PC-9 (cell line): ENCODE results near the gene FAM241B. TPM values are rescaled to one million over a fixed set of nuclear protein-coding genes. Genes with fewer than 3 reads are reported as not detected.

Experiments used
- Bru-seq: library from RNA; stranded (reverse); fragments of 400-500 nt; gene quantifications from one replicate; lab custom pipeline; 2021; lab: Mats Ljungman, UMichigan
- BruChase-seq, 2 experiments: library from RNA; stranded (reverse); fragments of 400-500 nt; gene quantifications; one replicate each; lab custom pipeline; 2021; lab: Mats Ljungman, UMichigan
- BruUV-seq: library from RNA; stranded (reverse); fragments of 400-500 nt; replicated peaks from 2 replicates; lab custom pipeline; 2021; lab: Mats Ljungman, UMichigan
- CTCF ChIA-PET: fragments of 300-600 bp; sonication (Branson Sonifier 250); formaldehyde crosslinking; loops from one replicate; lab custom pipeline; 2022; ENCODE audit warnings: antibody characterized with exemption; lab: Charles Lee
- POLR2A ChIA-PET: fragments of 300-600 bp; sonication (Branson Sonifier 250); formaldehyde crosslinking; loops from one replicate; lab custom pipeline; 2022; ENCODE audit warnings: antibody characterized with exemption; ENCODE audit not compliant: unreplicated experiment; lab: Charles Lee
- DNase-seq, 2 experiments: peaks; one replicate each; pipeline versions ENCODE4 v3.0.0 to v3.0.0-alpha.2; 2015 to 2022; ENCODE audit warnings: mixed read lengths in 1 of 2
- H2AFZ ChIP-seq: fragments of 200-600 bp; sonication (generic); 2 replicates; pipeline ENCODE4 v1.8.1; 2017; ENCODE audit warnings: antibody characterized with exemption
- H3F3A ChIP-seq: fragments of 200-600 bp; sonication (generic); 2 replicates; pipeline ENCODE4 v1.8.1; 2017; ENCODE audit warnings: antibody characterized with exemption, mild to moderate bottlenecking, low read depth; ENCODE audit not compliant: insufficient read depth
- H3K27ac ChIP-seq: fragments of 200-600 bp; sonication (generic); 2 replicates; pipeline ENCODE4 v1.6.1; 2016; ENCODE audit warnings: mixed run types
- H3K27me3 ChIP-seq: fragments of 200-600 bp; sonication (generic); 2 replicates; pipeline ENCODE4 v1.6.1; 2016; ENCODE audit warnings: low read depth, mixed run types; ENCODE audit not compliant: insufficient read depth
- H3K36me3 ChIP-seq: fragments of 200-600 bp; sonication (generic); 2 replicates; pipeline ENCODE4 v1.6.1; 2016; ENCODE audit warnings: low read depth, mixed run types
- H3K4me1 ChIP-seq: fragments of 200-600 bp; sonication (generic); replicated peaks from 2 replicates; pipeline ENCODE4 v1.6.1; 2016; ENCODE audit warnings: mixed run types; ENCODE audit not compliant: insufficient read depth
- H3K4me2 ChIP-seq: fragments of 200-600 bp; sonication (generic); 2 replicates; pipeline ENCODE4 v1.6.1; 2017; ENCODE audit warnings: mixed run types
- H3K4me3 ChIP-seq: fragments of 200-600 bp; sonication (generic); 2 replicates; pipeline ENCODE4 v1.6.1; 2016; ENCODE audit warnings: mixed run types
- H3K79me2 ChIP-seq: fragments of 200-600 bp; sonication (generic); 2 replicates; pipeline ENCODE4 v1.6.1; 2017; ENCODE audit warnings: low read depth, mixed run types
- H3K9me2 ChIP-seq: fragments of 200-600 bp; sonication (generic); 2 replicates; pipeline ENCODE4 v1.8.1; 2017; ENCODE audit warnings: mild to moderate bottlenecking; ENCODE audit not compliant: insufficient read depth
- H3K9me3 ChIP-seq: fragments of 200-600 bp; sonication (generic); 2 replicates; pipeline ENCODE4 v1.8.1; 2016; ENCODE audit warnings: low read depth; ENCODE audit not compliant: insufficient read depth
- H4K20me1 ChIP-seq: fragments of 200-600 bp; sonication (generic); 2 replicates; pipeline ENCODE4 v1.8.1; 2017; ENCODE audit not compliant: insufficient read depth
- CTCF ChIP-seq: fragments of 200-600 bp; sonication (generic); conservative IDR thresholded peaks from 2 replicates; pipeline ENCODE4 v1.6.1; 2017; ENCODE audit warnings: mixed run types, antibody characterized with exemption, mild to moderate bottlenecking, moderate library complexity
- EZH2 ChIP-seq: fragments of 200-600 bp; sonication (generic); IDR thresholded peaks from 2 replicates; pipeline ENCODE4 v1.8.0; 2017; ENCODE audit warnings: antibody characterized with exemption, low read depth
- intact Hi-C: fragments of 100-400 bp; cut with micrococcal nuclease; formaldehyde crosslinking; loops from one replicate; pipeline ENCODE4 v1.10.0; 2022; ENCODE audit not compliant: unreplicated experiment
- long read RNA-seq: library from polyadenylated mRNA; stranded (forward); transcript quantifications from one replicate; pipeline ENCODE4 v2.0.0, GENCODE V29; 2022
- total RNA-seq: library from RNA; stranded (reverse); gene quantifications from 2 replicates; pipeline ENCODE4 v1.2.3, GENCODE V29; 2021

FAM241B gene
- total RNA-seq (10.7 and 13.0 TPM in 2 replicates), Bru-seq, nascent RNA (percentile 55 among the genes with signal in this experiment), BruChase-seq, experiment 1, labeled RNA remaining after a 2-hour chase (percentile 54 among the genes with signal in this experiment), BruChase-seq, experiment 2, labeled RNA remaining after a 6-hour chase (percentile 61 among the genes with signal in this experiment)
- long read RNA-seq, transcript FAM241B-201 (4 exons, 1,065 nt): major isoform, 6 of 13 reads
- long read RNA-seq, partial matches to known transcripts: 2 of 13 reads
- long read RNA-seq, other reads (novel, unspliced or antisense): 3 of 13 reads

GRCh38 chr10:69629897-69630650 lies at the start of gene FAM241B:
TSS of gene FAM241B (plus strand) at chr10:69630247. CDS start at chr10:69631744, 1,497 bp downstream.
- H3F3A ChIP-seq: no peaks in the 10 kb centered on the region
- H3K9me2 ChIP-seq: no peaks in the 10 kb centered on the region
- H3K27ac ChIP-seq: no peak within 1 kb of the TSS
- DNase-seq: peak; percentile 64 to 86
- no peaks in the 10 kb centered on the region for H3K79me2 ChIP-seq
- H3K4me2 ChIP-seq: peak within 1 kb of the TSS; percentile 96
- peak within 1 kb of the TSS; percentile 81 for H3K4me3 ChIP-seq
- no peak for TF ChIP-seq EZH2
- peak; percentile 100 for TF ChIP-seq CTCF
- H3K4me1 ChIP-seq: peaks cover 8% of the 10 kb centered on the region; the same call in 1 of the 2 replicates
- H3K27me3 ChIP-seq: peaks cover 3% of the 10 kb centered on the region; the same call in 1 of the 2 replicates
- H4K20me1 ChIP-seq: no peaks in the 10 kb centered on the region
- ChIA-PET POLR2A (interaction anchor here (0.6 kb wide), 1 partner anchor 206 kb away, joined by 6 read pairs; no protein-coding TSS in a partner anchor), CTCF (interaction anchor here (0.8 to 1.0 kb wide), 3 partner anchors 11 to 223 kb away, joined by 3 to 12 read pairs (median 3); no protein-coding TSS in a partner anchor)
- no TSS peak for BruUV-seq
- intact Hi-C loops: loop anchor here (10.0 kb wide), 1 partner anchor 625 kb away; no protein-coding TSS in a partner anchor
- H2AFZ ChIP-seq: peak within 1 kb of the TSS; percentile 88
- H3K36me3 ChIP-seq: no peaks in the 10 kb centered on the region
- no peaks in the 10 kb centered on the region for H3K9me3 ChIP-seq

- H3K4me1 ChIP-seq: no peaks in the 10 kb centered on the region
- peaks cover 7% of the 10 kb centered on the region; the same call in 1 of the 2 replicates for H4K20me1 ChIP-seq
- no peaks in the 10 kb centered on the region for H3K36me3 ChIP-seq
- no peaks in the 10 kb centered on the region for H3K9me3 ChIP-seq
- H3F3A ChIP-seq: no peaks in the 10 kb centered on the region
- no peaks in the 10 kb centered on the region for H3K79me2 ChIP-seq
- no peak overlapping the region for H3K27ac ChIP-seq
- H3K4me3 ChIP-seq: no peak overlapping the region
- POLR2A ChIA-PET: no interaction called here
- peaks cover 94% of the 10 kb centered on the region for H3K27me3 ChIP-seq
- intact Hi-C loops: no loop called here
- no peak overlapping the region for H3K4me2 ChIP-seq
- no TSS peak for BruUV-seq
- CTCF ChIA-PET: no interaction called here
- no peaks in the 10 kb centered on the region for H3K9me2 ChIP-seq
- H2AFZ ChIP-seq: no peak overlapping the region
- DNase-seq: no peak
- TF ChIP-seq EZH2: no peak
- no peak for TF ChIP-seq CTCF
Observed at GRCh38 chr10:69580435-69580834, 49.6 kb upstream of the FAM241B start.

- H4K20me1 ChIP-seq: no peaks in the 10 kb centered on the region
- no peak for TF ChIP-seq CTCF
- TF ChIP-seq EZH2: no peak
- no peak overlapping the region for H3K27ac ChIP-seq
- H3K9me2 ChIP-seq: no peaks in the 10 kb centered on the region
- no peak overlapping the region for H2AFZ ChIP-seq
- H3K79me2 ChIP-seq: no peaks in the 10 kb centered on the region
- no peaks in the 10 kb centered on the region for H3K9me3 ChIP-seq
- H3K4me2 ChIP-seq: no peak overlapping the region
- no peaks in the 10 kb centered on the region for H3K4me1 ChIP-seq
- ChIA-PET CTCF (no interaction called here), POLR2A (interaction anchor here (0.6 kb wide), 1 partner anchor 183 kb away, joined by 3 read pairs; no protein-coding TSS in a partner anchor)
- no peaks in the 10 kb centered on the region for H3K36me3 ChIP-seq
- H3F3A ChIP-seq: no peaks in the 10 kb centered on the region
- no peak for DNase-seq
- peaks cover 93% of the 10 kb centered on the region for H3K27me3 ChIP-seq
- no TSS peak for BruUV-seq
- H3K4me3 ChIP-seq: no peak overlapping the region
- intact Hi-C loops: no loop called here
Observed at GRCh38 chr10:69583106-69583505, 46.9 kb upstream of the FAM241B start.
